GM18526 (cell line): ENCODE results near the gene DNMT3B.

ENCODE experiments used
- POLR2A ChIP-seq: IDR thresholded peaks from 3 replicates; pipeline ENCODE4 v1.6.1; 2011; ENCODE audit not compliant: insufficient read length; ENCODE audit errors: extremely low read depth

DNMT3B gene

DNA sequence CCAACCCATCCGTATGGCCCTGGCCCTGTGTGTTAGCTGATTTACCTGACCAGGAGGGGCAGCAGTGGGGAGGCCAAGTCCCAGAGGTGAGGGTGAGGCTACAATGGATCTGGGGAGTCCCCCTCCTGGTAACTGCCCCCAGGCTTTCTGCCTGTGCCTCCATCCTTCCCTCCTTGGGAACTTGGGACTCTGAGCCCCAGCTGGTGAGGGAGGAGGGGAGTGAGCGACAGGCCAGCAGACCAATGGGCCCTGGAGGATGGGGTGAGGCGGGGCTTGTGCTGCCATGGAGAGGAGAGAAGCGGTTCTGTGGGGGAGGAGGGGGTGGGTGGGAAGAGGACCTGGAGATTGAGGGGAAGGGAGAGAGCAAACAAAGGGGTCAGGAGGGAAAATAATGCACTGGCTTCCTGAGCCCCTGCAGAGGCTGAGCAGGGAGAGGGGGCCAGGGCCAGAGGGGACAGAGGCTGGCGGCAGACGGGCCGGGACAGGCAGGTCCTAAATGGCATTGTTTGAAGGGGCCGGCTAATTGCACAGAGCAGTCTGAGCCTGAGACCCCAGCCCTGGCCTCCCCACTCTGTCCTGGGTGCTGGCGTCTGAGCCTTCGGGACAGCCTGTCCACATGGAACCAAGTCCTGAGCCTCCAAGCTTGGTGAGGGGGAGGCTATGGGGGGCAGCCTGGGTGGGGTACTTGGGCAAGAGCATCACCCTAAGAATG lies 17.5 kb downstream of the DNMT3B start:
- no peak for TF ChIP-seq POLR2A

DNA sequence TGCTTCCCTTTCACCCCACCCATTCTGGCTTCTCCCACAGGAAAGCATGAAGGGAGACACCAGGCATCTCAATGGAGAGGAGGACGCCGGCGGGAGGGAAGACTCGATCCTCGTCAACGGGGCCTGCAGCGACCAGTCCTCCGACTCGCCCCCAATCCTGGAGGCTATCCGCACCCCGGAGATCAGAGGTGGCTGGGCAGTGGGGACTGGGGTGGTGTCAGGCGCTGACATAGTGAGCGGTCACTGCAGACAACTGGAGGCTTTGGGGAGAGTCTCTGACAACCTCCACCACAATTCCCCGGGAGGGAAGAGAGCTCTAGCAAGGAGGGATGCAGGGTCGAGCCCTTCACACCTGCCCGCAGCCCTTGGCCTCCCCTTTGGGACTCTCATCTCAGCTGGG lies 18.1 kb downstream of the DNMT3B start:
- TF ChIP-seq POLR2A = no peak

DNA sequence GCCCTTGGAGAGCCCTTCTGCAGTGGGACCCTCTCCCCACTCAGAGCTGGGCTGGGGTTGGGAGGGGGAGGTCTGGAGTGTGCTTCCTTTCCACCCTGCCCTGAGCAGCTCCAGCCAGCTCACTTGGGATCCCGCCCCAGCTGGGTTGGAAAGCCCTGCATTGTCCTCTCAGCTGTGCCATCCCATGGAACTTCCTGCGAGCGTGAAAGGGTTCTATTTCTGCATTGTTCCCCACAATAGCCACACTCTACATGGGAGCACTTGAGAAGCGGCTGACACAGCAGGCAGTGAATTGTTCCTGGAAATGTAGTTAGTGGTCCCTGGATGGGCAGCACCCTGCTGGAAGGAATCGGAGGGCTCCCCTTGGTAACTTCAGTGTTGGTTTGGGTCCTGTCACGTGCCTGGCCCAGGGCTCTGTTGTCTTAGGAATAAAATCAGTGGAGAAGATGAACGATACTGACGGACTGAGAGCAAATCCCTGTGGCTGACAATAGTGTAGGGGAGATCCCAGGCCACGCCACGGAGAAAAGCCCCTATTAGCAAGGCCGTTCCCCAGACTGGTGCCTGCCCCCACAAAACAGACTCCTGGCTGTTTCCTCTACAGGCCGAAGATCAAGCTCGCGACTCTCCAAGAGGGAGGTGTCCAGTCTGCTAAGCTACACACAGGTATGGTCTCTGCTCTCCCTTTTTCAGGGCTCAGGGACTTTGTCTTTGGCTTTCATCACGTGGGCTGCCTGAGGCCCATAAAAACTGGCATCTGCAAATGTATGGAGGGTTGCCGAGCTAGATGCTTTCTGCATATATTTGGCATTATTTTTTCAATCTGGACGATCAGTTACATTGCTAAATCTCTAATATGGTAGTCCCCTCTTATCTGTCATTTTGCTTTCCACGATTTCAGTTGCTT lies 18.8 kb downstream of the DNMT3B start:
- no peak for TF ChIP-seq POLR2A

DNA sequence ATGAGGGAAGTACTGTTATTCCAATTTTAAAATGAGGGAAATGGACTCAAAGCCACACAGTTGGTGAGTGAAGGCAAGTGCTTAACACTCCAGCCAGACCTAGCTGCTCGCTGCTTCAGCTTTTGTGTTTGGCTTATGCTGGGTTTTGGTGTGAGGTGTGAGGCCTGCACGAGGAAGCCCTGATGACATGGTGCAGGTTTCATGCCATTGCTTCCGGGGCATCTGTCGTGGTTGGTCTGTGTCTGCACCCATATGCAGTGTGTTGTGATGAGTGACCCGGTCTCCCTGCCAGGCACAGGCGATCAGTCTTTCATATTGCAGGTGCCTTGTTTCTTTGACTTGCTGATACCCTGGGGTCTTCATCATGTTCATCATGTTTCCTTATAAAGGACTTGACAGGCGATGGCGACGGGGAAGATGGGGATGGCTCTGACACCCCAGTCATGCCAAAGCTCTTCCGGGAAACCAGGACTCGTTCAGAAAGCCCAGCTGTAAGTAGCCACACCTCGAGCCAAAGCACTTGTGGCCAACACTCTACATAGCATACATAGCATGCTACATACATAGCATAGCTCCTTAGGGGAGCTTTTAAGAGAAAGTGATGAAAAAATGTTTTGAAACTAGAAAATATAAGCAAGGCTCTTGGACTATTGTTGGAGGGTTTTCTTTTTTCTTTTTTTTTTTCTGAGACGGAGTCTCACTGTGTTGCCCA lies 22.3 kb downstream of the DNMT3B start:
- no peak for TF ChIP-seq POLR2A

GRCh38 chr20:32786059-32786760 lies 24.0 kb downstream of the DNMT3B start:
- TF ChIP-seq POLR2A = no peak

GRCh38 chr20:32787168-32787567 lies 25.0 kb downstream of the DNMT3B start:
- TF ChIP-seq POLR2A = no peak

DNA sequence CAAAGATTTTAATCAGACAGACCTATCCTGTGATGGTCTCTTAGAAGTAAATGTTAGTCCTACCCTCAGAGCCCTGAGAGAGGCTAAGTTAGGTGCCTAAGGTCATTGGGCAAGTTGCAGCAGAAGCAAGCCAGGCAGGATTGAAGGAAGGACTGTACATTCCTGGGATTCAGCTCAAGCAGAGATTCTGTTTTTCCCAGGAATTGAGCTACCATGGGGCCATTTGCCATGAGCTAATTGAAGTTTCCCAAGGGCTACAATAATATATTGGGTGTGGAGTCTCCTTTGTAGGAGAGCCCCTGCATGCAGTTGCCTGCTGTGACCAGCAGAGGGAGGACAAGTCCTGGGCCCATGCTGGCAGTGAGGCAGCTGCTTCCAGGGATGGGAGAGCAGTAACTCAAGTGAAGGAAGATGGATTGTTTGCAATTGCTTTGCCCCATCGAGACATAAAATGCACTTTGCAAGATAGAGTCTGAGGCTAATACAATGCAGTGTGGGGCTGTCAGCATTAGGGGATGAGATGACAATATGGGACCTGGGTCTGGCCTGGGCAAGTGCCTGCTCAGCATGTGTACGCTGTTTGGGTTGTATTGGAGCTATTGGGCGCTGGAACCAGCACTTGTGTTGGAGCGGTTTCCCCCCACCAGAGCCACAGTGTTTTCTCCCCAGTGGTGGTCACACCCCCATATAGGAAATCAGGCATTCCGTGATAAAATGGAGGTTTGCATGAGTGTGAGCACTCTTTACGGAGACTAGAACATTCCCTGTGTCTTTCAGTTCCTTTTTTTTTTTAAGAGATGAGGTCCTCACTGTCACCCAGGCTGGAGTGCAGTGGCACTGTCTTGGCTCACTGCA lies 27.9 kb downstream of the DNMT3B start:
- no peak for TF ChIP-seq POLR2A

DNA sequence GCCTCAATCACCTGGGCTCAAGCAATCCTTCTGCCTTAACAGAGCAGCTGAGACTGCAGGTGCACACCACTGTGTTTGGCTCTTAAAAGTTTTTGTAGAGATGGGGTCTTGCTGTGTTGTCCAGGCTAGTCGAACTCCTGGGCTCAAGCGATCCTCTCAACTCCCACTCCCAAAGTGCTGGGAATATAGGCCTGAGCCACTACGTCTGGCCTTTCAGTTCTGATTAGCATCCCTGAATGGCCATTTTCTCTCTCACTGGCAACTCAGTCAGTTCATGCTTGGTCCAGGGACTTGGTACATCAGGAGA lies 28.5 kb downstream of the DNMT3B start:
- no peak for TF ChIP-seq POLR2A

DNA sequence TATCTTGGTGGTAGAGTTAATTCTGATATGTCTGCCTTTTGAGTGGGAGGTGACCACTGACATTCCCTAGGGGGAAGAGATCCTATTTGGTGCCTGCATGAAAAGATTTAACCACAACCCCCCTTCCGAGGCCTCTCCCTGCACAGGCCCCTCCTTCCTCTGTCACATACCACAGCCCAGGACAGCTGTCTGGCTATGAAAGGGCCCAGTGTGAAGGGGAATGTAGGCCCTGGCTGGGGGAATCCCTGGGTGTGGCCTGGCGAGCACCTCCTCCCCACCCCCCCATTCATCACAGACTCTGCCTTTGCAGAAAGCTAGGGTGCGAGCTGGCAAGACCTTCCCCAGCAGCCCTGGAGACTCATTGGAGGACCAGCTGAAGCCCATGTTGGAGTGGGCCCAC lies 30.1 kb downstream of the DNMT3B start:
- no peak for TF ChIP-seq POLR2A

DNA sequence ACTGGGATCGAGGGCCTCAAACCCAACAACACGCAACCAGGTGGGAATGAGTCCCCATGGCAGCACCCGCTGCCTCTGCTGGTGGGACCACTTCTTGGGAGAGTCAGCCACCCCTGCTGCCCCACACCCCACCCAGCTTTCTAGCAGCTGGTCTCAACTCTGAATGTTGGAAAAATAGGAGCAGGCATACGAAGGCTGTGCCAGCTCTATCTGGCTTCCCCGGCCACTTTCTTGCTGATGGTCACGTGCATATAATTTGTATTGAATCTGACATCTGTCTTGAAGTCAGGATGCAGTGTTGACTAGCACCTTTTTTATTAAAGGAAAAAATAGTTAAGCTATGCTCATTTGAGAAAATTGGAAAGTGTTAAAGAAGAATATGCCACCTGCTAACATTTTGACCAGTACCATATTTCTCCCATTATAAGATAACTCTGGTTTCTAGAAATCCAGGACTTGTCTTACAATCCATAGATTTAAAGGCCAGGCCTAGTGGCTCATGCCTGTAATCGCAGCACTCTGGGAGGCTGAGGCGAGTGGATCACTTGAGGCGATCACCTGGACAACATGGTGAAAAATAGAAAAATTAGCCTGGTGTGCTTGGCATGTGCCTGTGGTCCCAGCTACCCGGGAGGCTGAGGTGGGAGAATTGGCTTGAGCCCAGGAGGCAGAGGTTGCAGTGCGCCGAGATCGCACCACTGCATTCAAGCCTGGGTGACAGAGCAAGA lies 30.7 kb downstream of the DNMT3B start:
- TF ChIP-seq POLR2A = no peak

GRCh38 chr20:32796383-32796948 lies 34.3 kb downstream of the DNMT3B start:
- no peak for TF ChIP-seq POLR2A

DNA sequence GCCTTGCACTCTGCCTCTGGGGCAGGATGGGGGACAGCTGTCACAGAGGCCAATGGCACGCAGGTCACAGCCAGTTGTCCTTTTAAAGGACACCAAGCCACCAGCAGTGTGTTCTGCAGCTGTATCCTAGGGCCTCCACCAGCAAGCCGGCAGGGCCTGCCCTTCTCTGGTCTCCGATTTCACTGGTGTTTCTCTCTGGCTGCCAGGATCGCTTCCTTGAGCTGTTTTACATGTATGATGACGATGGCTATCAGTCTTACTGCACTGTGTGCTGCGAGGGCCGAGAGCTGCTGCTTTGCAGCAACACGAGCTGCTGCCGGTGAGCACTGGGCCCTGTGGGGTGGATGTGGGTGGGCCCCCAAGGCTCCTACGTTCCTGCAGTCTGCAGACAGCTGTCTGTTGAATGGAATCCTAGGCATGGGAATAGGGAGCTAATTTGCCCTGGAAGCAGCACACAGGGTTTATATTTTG lies 34.8 kb downstream of the DNMT3B start:
- no peak for TF ChIP-seq POLR2A

- no peak for TF ChIP-seq POLR2A
Observed at GRCh38 chr20:32798046-32798981, 36.1 kb downstream of the DNMT3B start.

DNA sequence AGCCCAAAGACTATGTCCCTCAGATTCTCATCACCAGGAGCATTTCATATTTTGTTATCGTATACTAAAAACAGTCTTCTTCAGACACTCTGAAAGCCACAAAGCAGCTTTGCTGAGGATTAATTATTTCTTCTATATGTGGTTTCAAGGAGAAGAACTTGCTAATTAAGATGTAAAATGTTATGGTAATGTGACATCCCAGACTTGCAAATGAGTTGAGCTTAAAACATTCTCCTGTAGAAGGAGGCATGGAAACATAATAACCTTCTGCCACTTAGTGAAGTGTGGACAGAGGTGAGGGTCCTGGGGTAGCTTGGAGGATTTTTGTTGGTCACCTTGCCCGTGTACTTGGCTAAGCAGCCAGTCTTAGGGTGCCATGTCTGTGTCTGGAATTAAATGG lies 40.9 kb downstream of the DNMT3B start:
- TF ChIP-seq POLR2A = no peak
